Neural progenitor cell (in vitro differentiated cells): ENCODE measurements around the gene PCYOX1L. TPM values are rescaled to one million over a fixed set of nuclear protein-coding genes. Genes with fewer than 3 reads are reported as not detected.
"Not testable (repeated sequence)": the region's sequence is repeated elsewhere in the genome, so short reads cannot be mapped to it uniquely, and the experiment has no call there.

Experiments
- DNase-seq: peaks from one replicate; pipeline ENCODE4 v3.0.0-alpha.2; 2016; ENCODE audit warnings: low spot score
- H2AFZ ChIP-seq: fragments of 200-600 bp; sonication (generic); replicated peaks from 2 replicates; pipeline ENCODE4 v1.6.1; 2016; ENCODE audit warnings: antibody characterized with exemption
- H3F3A ChIP-seq: fragments of 200-600 bp; sonication (generic); 2 replicates; pipeline ENCODE4 v1.6.1; 2016; ENCODE audit warnings: antibody characterized with exemption, low read depth
- H3K27ac ChIP-seq: fragments of 200-600 bp; sonication (generic); 2 replicates; pipeline ENCODE4 v1.5.1; 2016; ENCODE audit warnings: mild to moderate bottlenecking
- H3K27me3 ChIP-seq: fragments of 200-600 bp; sonication (generic); 2 replicates; pipeline ENCODE4 v1.6.1; 2016; ENCODE audit warnings: mild to moderate bottlenecking, moderate library complexity
- H3K36me3 ChIP-seq: fragments of 200-600 bp; sonication (generic); 2 replicates; pipeline ENCODE4 v1.5.1; 2016
- H3K4me1 ChIP-seq: fragments of 200-600 bp; sonication (generic); 2 replicates; pipeline ENCODE4 v1.6.1; 2016; ENCODE audit warnings: mixed run types
- H3K4me2 ChIP-seq: fragments of 200-600 bp; sonication (generic); 2 replicates; pipeline ENCODE4 v1.6.1; 2016
- H3K4me3 ChIP-seq: fragments of 200-600 bp; sonication (generic); 2 replicates; pipeline ENCODE4 v1.5.1; 2016
- H3K79me2 ChIP-seq: fragments of 200-600 bp; sonication (generic); 2 replicates; pipeline ENCODE4 v1.6.1; 2016; ENCODE audit warnings: low read depth
- H3K9ac ChIP-seq: fragments of 200-600 bp; sonication (generic); 2 replicates; pipeline ENCODE4 v1.6.1; 2016
- H3K9me3 ChIP-seq: fragments of 200-600 bp; sonication (generic); 2 replicates; pipeline ENCODE4 v1.5.1; 2016; ENCODE audit warnings: low read depth
- H4K20me1 ChIP-seq: fragments of 200-600 bp; sonication (generic); 2 replicates; pipeline ENCODE4 v1.6.1; 2016; ENCODE audit warnings: low read depth
- H3K27ac Mint-ChIP-seq: 3 replicates; pipeline ENCODE4 v1.8.0; 2021; ENCODE audit warnings: mixed read lengths
- H3K27me3 Mint-ChIP-seq: 2 replicates; pipeline ENCODE4 v1.8.0; 2022; ENCODE audit warnings: low read depth, mild to moderate bottlenecking, inconsistent platforms, moderate library complexity, mixed read lengths; ENCODE audit not compliant: insufficient read depth
- H3K36me3 Mint-ChIP-seq: 3 replicates; pipeline ENCODE4 v1.8.0; 2021; ENCODE audit warnings: mixed read lengths
- H3K4me1 Mint-ChIP-seq: 3 replicates; pipeline ENCODE4 v1.8.0; 2021; ENCODE audit warnings: mixed read lengths
- H3K4me3 Mint-ChIP-seq: 3 replicates; pipeline ENCODE4 v1.8.0; 2021; ENCODE audit warnings: mild to moderate bottlenecking, moderate library complexity, mixed read lengths
- H3K9me3 Mint-ChIP-seq: 3 replicates; pipeline ENCODE4 v1.8.0; 2020; ENCODE audit warnings: mixed read lengths
- EZH2 ChIP-seq: fragments of 200-600 bp; sonication (generic); IDR thresholded peaks from 2 replicates; pipeline ENCODE4 v1.6.1; 2017; ENCODE audit warnings: antibody characterized with exemption, mild to moderate bottlenecking, moderate library complexity
- EZH2phosphoT487 ChIP-seq: fragments of 200-600 bp; sonication (generic); IDR thresholded peaks from 2 replicates; pipeline ENCODE4 v1.6.1; 2017; ENCODE audit warnings: antibody characterized with exemption
- total RNA-seq: library from RNA; depleted of rRNA; stranded (reverse); fragments of >200 nt; gene quantifications from 2 replicates; pipeline ENCODE4 v1.2.3, GENCODE V29; 2015; ENCODE audit warnings: low replicate concordance
- TF ChIP-seq, protein P1 (sequence below): fragments of 200-600 bp; sonication (generic); IDR thresholded peaks from 2 replicates; pipeline ENCODE4 v1.5.1; 2017; ENCODE audit warnings: antibody characterized with exemption, mild to moderate bottlenecking

PCYOX1L gene
- total RNA-seq, 1 donor from 2014 or later: 16.4 TPM

DNA sequence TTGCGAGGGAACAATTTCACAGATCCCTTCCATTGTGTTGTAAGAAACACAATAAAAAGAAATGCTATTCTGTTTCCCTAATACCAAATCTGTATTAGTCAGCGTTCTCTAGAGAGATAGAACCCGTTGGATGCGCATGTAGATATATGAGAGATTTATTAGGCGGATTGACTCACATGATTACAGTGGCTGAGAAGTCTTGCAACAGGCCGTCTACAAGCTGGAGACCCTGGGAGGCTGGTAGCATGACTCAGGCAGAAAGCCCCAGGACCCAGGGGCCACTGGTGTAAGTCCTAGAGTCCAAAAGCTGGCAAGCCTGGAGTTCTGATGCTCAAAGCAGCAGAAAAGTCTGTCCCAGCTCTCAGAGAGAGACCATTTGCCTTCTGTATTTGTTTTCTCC is 39.7 kb downstream of the PCYOX1L start:
- Histone ChIP-seq H3K4me1 (peaks cover 8% of the 10 kb centered on the region), H3K9me3 (no peaks in the 10 kb centered on the region), H3K9ac (no peak overlapping the region), H3K4me2 (no peak overlapping the region), H3K4me3 (no peak overlapping the region), H3K79me2 (no peaks in the 10 kb centered on the region), H4K20me1 (no peaks in the 10 kb centered on the region), H3F3A (no peaks in the 10 kb centered on the region), H3K27ac (no peak overlapping the region), H3K36me3 (no peaks in the 10 kb centered on the region), H3K27me3 (no peaks in the 10 kb centered on the region), H2AFZ (no peak overlapping the region)
- Mint-ChIP-seq H3K27ac (no peak overlapping the region), H3K4me3 (no peak overlapping the region), H3K36me3 (no peaks in the 10 kb centered on the region), H3K4me1 (peaks cover 25% of the 10 kb centered on the region), H3K27me3 (peaks cover 7% of the 10 kb centered on the region), H3K9me3 (no peaks in the 10 kb centered on the region)
- DNase-seq: no peak
- TF ChIP-seq, protein P1, sequence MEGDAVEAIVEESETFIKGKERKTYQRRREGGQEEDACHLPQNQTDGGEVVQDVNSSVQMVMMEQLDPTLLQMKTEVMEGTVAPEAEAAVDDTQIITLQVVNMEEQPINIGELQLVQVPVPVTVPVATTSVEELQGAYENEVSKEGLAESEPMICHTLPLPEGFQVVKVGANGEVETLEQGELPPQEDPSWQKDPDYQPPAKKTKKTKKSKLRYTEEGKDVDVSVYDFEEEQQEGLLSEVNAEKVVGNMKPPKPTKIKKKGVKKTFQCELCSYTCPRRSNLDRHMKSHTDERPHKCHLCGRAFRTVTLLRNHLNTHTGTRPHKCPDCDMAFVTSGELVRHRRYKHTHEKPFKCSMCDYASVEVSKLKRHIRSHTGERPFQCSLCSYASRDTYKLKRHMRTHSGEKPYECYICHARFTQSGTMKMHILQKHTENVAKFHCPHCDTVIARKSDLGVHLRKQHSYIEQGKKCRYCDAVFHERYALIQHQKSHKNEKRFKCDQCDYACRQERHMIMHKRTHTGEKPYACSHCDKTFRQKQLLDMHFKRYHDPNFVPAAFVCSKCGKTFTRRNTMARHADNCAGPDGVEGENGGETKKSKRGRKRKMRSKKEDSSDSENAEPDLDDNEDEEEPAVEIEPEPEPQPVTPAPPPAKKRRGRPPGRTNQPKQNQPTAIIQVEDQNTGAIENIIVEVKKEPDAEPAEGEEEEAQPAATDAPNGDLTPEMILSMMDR: no peak
- no peak for TF ChIP-seq EZH2phosphoT487
- no peak for TF ChIP-seq EZH2

DNA sequence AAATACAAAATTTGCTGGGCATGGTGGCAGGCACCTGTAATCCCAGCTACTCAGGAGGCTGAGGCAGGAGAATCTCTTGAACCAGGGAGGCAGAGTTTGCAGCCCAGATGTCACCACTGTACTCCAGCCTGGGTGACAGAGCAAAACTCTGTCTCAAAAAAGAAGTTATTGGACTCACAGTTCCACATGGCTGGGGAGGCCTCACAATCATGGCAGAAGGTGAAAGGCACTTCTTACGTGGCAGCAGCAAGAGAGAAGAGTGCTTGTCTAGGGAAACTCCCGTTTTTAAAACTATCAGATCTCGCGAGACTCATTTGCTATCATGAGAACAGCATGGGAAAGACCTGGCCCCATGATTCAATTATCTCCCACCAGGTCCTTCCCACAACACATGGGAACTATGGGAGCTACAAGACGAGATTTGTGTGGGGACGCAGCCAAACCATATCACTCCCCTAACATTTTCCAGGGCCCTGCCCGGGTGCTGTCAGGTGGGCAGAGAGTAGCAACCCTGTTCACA is 41.0 kb downstream of the PCYOX1L start:
- H3K27ac Mint-ChIP-seq, H3K9ac ChIP-seq, H3K9me3 Mint-ChIP-seq, H3K4me2 ChIP-seq, H3K36me3 Mint-ChIP-seq, H3F3A ChIP-seq, H3K36me3 ChIP-seq, H3K4me3 ChIP-seq, H3K27me3 Mint-ChIP-seq, H2AFZ ChIP-seq, H3K4me3 Mint-ChIP-seq, H3K27ac ChIP-seq, H3K27me3 ChIP-seq, H3K9me3 ChIP-seq, H4K20me1 ChIP-seq, H3K79me2 ChIP-seq, H3K4me1 ChIP-seq, DNase-seq: not testable (repeated sequence)
- H3K4me1 Mint-ChIP-seq: peaks cover 25% of the 10 kb centered on the region

DNA sequence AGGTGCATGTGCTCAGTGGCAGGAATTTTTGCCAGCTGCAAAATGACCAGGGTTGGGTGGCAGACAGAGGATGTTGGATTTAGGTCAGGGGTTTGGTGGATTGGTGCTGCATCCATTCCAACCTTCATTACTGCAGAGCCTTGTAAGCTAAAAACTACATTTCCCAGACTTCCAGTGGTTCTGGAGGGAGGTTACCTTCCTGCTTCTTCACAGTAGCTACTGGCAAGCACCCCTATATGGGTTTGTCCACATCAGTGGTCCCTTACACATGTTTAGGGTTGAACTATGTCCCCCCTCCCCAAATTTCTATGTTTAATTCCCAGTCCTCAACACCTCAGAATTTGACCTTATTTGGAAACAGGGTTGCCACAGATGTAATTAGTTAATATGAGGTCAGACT is 41.9 kb downstream of the PCYOX1L start:
- Mint-ChIP-seq H3K4me1 (peaks cover 29% of the 10 kb centered on the region), H3K27me3 (peaks cover 7% of the 10 kb centered on the region), H3K9me3 (no peaks in the 10 kb centered on the region), H3K27ac (no peak overlapping the region), H3K36me3 (no peaks in the 10 kb centered on the region), H3K4me3 (no peak overlapping the region)
- H3K9ac ChIP-seq: no peak overlapping the region
- no peak overlapping the region for H2AFZ ChIP-seq
- no peak overlapping the region for H3K4me3 ChIP-seq
- peak; percentile 37 for DNase-seq
- no peaks in the 10 kb centered on the region for H3K36me3 ChIP-seq
- H3K27me3 ChIP-seq: no peaks in the 10 kb centered on the region
- no peak for TF ChIP-seq EZH2phosphoT487
- TF ChIP-seq EZH2: no peak
- TF ChIP-seq, protein P1: no peak
- H3K79me2 ChIP-seq: no peaks in the 10 kb centered on the region
- H3K9me3 ChIP-seq: no peaks in the 10 kb centered on the region
- H3K27ac ChIP-seq: no peak overlapping the region
- no peaks in the 10 kb centered on the region for H3F3A ChIP-seq
- H3K4me2 ChIP-seq: no peak overlapping the region
- no peaks in the 10 kb centered on the region for H4K20me1 ChIP-seq
- H3K4me1 ChIP-seq: peaks cover 8% of the 10 kb centered on the region

DNA sequence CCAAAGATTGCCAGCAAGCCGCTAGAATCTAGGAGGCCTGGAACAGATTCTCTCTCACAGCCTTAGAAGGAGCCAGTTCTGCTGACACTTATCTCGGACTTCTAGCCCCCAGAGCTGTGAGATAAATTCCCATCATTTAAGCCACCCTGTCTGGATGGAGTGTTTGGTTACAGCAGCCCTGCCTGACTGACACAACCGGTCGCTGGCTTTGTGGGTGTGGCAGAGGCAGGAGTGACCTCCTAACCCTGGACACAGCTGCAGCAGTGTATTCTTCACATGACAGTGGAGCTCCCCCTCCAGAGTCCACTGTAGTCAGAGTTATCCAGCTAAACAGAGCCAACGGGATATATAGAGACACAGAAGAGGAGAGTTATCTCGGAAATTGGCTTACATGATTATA is 42.5 kb downstream of the PCYOX1L start:
- Mint-ChIP-seq H3K4me1 (peaks cover 35% of the 10 kb centered on the region), H3K9me3 (no peaks in the 10 kb centered on the region), H3K27me3 (peaks cover 4% of the 10 kb centered on the region), H3K4me3 (no peak overlapping the region), H3K36me3 (no peaks in the 10 kb centered on the region), H3K27ac (no peak overlapping the region)
- H3K9me3 ChIP-seq: no peaks in the 10 kb centered on the region
- H4K20me1 ChIP-seq: no peaks in the 10 kb centered on the region
- no peak overlapping the region for H3K27ac ChIP-seq
- H2AFZ ChIP-seq: no peak overlapping the region
- H3K27me3 ChIP-seq: no peaks in the 10 kb centered on the region
- H3K4me3 ChIP-seq: no peak overlapping the region
- no peaks in the 10 kb centered on the region for H3K79me2 ChIP-seq
- no peak for TF ChIP-seq EZH2phosphoT487
- TF ChIP-seq, protein P1: no peak
- TF ChIP-seq EZH2: no peak
- peak overlapping the region; percentile 11 for H3K4me2 ChIP-seq
- H3F3A ChIP-seq: no peaks in the 10 kb centered on the region
- DNase-seq: peak; percentile 57
- H3K9ac ChIP-seq: no peak overlapping the region
- H3K4me1 ChIP-seq: peaks cover 8% of the 10 kb centered on the region
- no peaks in the 10 kb centered on the region for H3K36me3 ChIP-seq
